ENCODE results near the gene LAP3.

LAP3 gene

GRCh38 chr4:17546222-17546621 is 30.8 kb upstream of the LAP3 start:
- Histone ChIP-seq H3K4me1 (ENCODE audit: control insufficient read depth, insufficient read depth, low read length) (peaks cover 10% of the 10 kb centered on the region), H3K9me3 (ENCODE audit: control insufficient read depth, insufficient read depth, low read length) (no peaks in the 10 kb centered on the region), H3K4me3 (ENCODE audit: low read depth, low read length) (no peak overlapping the region), H3K27me3 (ENCODE audit: control insufficient read depth, insufficient read depth, low read length) (peaks cover 10% of the 10 kb centered on the region; the same call in 1 of the 2 replicates), H3K9ac (ENCODE audit: low read depth, low read length) (no peak overlapping the region), H3K27ac (ENCODE audit: low read depth, low read length) (no peak overlapping the region), H3K36me3 (ENCODE audit: control insufficient read depth, insufficient read depth, low read length) (no peaks in the 10 kb centered on the region)

DNA sequence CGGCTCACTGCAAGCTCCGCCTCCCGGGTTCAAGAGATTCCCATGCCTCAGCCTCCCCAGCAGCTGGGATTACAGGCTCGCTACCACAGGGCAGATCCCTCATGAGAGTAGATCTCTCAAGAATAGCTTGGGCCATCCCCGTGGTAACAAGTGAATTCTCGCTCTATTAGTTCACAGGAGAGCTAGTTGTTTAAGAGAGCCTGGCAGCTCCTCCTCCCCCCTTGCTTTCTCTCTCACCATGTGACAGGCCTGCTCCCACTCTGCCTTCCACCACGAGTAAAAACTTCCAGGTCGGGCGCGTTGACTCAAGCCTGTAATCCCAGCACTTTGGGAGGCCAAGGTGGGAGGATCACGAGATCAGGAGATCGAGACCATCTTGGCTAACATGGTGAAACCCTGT is 30.3 kb upstream of the LAP3 start:
- Histone ChIP-seq H3K27me3 (ENCODE audit: control insufficient read depth, insufficient read depth, low read length) (peaks cover 10% of the 10 kb centered on the region; the same call in 1 of the 2 replicates), H3K9ac (ENCODE audit: low read depth, low read length) (no peak overlapping the region), H3K27ac (ENCODE audit: low read depth, low read length) (no peak overlapping the region), H3K9me3 (ENCODE audit: control insufficient read depth, insufficient read depth, low read length) (no peaks in the 10 kb centered on the region), H3K36me3 (ENCODE audit: control insufficient read depth, insufficient read depth, low read length) (no peaks in the 10 kb centered on the region), H3K4me1 (ENCODE audit: control insufficient read depth, insufficient read depth, low read length) (peaks cover 10% of the 10 kb centered on the region), H3K4me3 (ENCODE audit: low read depth, low read length) (no peak overlapping the region)

DNA sequence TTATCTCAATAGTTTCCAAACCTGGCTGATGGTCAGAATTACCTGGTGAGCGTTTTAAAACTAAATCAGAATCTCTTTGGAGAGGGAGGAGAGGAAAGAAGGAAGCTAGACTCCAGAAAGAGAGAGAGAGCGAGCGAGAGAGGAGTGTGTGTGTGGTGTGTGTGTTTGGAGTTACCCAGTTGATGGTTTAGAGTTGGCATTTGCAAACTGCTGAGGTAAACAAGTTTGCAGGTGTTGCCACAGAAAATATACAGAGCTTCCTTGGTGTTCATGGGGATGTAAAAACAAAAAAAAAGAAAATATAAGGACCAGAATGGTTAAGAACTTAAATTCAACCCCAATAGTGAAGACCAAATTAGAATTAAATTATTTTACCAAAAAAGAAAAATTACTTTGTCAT is 26.4 kb upstream of the LAP3 start:
- Histone ChIP-seq H3K4me3 (ENCODE audit: low read depth, low read length) (no peak overlapping the region), H3K9ac (ENCODE audit: low read depth, low read length) (no peak overlapping the region)

GRCh38 chr4:17552427-17552826 is 24.6 kb upstream of the LAP3 start:
- Histone ChIP-seq H3K27me3 (ENCODE audit: control insufficient read depth, insufficient read depth, low read length) (no peaks in the 10 kb centered on the region), H3K36me3 (ENCODE audit: control insufficient read depth, insufficient read depth, low read length) (no peaks in the 10 kb centered on the region), H3K9ac (ENCODE audit: low read depth, low read length) (no peak overlapping the region), H3K27ac (ENCODE audit: low read depth, low read length) (no peak overlapping the region), H3K4me1 (ENCODE audit: control insufficient read depth, insufficient read depth, low read length) (no peaks in the 10 kb centered on the region), H3K4me3 (ENCODE audit: low read depth, low read length) (no peak overlapping the region), H3K9me3 (ENCODE audit: control insufficient read depth, insufficient read depth, low read length) (no peaks in the 10 kb centered on the region)

More for the DNA sequence above, 26.4 kb upstream of the LAP3 start:
- no peaks in the 10 kb centered on the region for H3K36me3 ChIP-seq (ENCODE audit: control insufficient read depth, insufficient read depth, low read length)
- no peak overlapping the region for H3K27ac ChIP-seq (ENCODE audit: low read depth, low read length)
- H3K4me1 ChIP-seq (ENCODE audit: control insufficient read depth, insufficient read depth, low read length) = no peaks in the 10 kb centered on the region
- no peaks in the 10 kb centered on the region for H3K9me3 ChIP-seq (ENCODE audit: control insufficient read depth, insufficient read depth, low read length)
- H3K27me3 ChIP-seq (ENCODE audit: control insufficient read depth, insufficient read depth, low read length) = peaks cover 8% of the 10 kb centered on the region; the same call in 1 of the 2 replicates

- no peaks in the 10 kb centered on the region for H3K9me3 ChIP-seq (ENCODE audit: control insufficient read depth, insufficient read depth, low read length)
- H3K36me3 ChIP-seq (ENCODE audit: control insufficient read depth, insufficient read depth, low read length) = no peaks in the 10 kb centered on the region
- H3K9ac ChIP-seq (ENCODE audit: low read depth, low read length) = no peak overlapping the region
- H3K4me1 ChIP-seq (ENCODE audit: control insufficient read depth, insufficient read depth, low read length) = no peaks in the 10 kb centered on the region
- no peaks in the 10 kb centered on the region for H3K27me3 ChIP-seq (ENCODE audit: control insufficient read depth, insufficient read depth, low read length)
- H3K4me3 ChIP-seq (ENCODE audit: low read depth, low read length) = no peak overlapping the region
- no peak overlapping the region for H3K27ac ChIP-seq (ENCODE audit: low read depth, low read length)
Observed at GRCh38 chr4:17554568-17554967, 22.4 kb upstream of the LAP3 start.

DNA sequence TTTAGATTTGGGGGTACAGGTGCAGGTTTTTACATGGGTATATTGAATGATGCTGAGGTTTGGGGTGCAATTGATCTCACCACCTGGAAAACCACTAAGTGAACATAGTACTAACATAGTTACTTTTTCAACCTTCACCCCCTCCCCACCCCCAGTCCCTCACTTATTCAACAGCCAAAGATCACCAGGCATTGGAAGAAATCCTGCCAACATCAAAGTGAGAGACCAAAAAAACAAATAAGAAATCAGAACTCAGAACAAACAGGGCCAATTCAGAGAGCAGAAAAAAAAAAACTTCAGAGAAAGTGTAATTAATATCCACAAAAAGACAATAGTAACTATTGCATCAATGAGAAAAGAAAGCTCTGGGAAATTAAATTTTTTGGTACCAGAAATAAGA is 20.5 kb upstream of the LAP3 start:
- Histone ChIP-seq H3K36me3 (ENCODE audit: control insufficient read depth, insufficient read depth, low read length) (no peaks in the 10 kb centered on the region), H3K9ac (ENCODE audit: low read depth, low read length) (no peak overlapping the region), H3K9me3 (ENCODE audit: control insufficient read depth, insufficient read depth, low read length) (no peaks in the 10 kb centered on the region), H3K4me1 (ENCODE audit: control insufficient read depth, insufficient read depth, low read length) (no peaks in the 10 kb centered on the region), H3K27me3 (ENCODE audit: control insufficient read depth, insufficient read depth, low read length) (no peaks in the 10 kb centered on the region), H3K27ac (ENCODE audit: low read depth, low read length) (no peak overlapping the region), H3K4me3 (ENCODE audit: low read depth, low read length) (no peak overlapping the region)

DNA sequence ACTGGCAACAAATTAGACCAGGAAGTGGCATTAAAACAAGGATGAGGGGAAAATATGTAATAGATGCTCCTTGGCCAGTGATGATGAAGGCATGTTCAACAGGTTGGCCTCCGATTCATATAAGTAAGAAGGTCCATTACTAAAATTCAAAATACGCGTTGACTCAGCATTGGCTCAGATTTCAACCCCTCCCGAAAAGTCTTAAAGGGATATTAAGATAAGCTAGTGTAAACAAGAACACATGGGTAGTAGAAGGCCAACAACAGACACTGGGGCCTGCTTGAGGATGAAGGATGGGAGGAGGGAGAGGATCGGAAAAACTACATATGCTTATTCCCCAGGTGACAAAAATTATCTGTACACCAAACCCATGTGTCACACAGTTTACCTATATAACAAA is 19.1 kb upstream of the LAP3 start:
- Histone ChIP-seq H3K27ac (ENCODE audit: low read depth, low read length) (no peak overlapping the region), H3K4me1 (ENCODE audit: control insufficient read depth, insufficient read depth, low read length) (no peaks in the 10 kb centered on the region)

DNA sequence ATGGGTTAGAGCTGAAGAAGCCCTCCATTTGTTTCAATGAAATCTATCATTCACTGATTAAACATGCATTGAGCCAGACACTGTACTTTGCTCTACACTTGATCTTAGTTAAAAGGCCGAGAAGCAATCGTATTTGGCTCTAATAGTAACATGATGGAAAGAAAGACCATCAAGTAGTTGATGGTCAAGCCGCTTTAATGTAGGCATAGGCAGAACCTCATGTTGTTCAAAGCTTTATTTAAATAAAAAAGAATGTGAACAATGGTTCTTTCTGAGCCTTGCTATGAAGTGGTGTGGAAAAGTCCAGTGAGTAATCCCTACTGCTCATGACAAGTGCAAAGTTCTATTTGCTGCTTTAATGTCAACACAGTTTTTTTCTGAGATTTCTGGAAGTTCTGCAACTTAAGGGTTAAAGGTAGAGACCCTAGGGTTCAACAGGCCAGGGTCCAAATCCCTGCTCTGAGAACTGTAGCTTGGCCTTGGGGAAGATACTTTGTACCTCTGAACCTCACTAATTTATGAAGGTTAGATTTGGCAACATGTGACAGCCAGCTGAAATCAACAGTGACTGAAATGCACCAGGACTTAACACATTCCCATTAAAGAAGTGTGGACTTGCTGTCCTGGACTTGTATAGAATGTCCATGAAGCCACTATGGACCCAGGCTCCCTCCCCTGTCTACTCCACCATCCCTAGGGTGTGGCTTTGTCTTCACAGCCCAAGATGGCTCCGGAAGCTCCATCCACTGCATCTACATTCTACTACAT is 17.9 kb upstream of the LAP3 start:
- Histone ChIP-seq H3K4me1 (ENCODE audit: control insufficient read depth, insufficient read depth, low read length) (no peaks in the 10 kb centered on the region), H3K27ac (ENCODE audit: low read depth, low read length) (no peak overlapping the region), H3K27me3 (ENCODE audit: control insufficient read depth, insufficient read depth, low read length) (no peaks in the 10 kb centered on the region), H3K4me3 (ENCODE audit: low read depth, low read length) (no peak overlapping the region), H3K36me3 (ENCODE audit: control insufficient read depth, insufficient read depth, low read length) (no peaks in the 10 kb centered on the region), H3K9me3 (ENCODE audit: control insufficient read depth, insufficient read depth, low read length) (no peaks in the 10 kb centered on the region), H3K9ac (ENCODE audit: low read depth, low read length) (no peak overlapping the region)

More for the DNA sequence above, 19.1 kb upstream of the LAP3 start:
- Histone ChIP-seq H3K27me3 (ENCODE audit: control insufficient read depth, insufficient read depth, low read length) (no peaks in the 10 kb centered on the region), H3K4me3 (ENCODE audit: low read depth, low read length) (no peak overlapping the region), H3K9ac (ENCODE audit: low read depth, low read length) (no peak overlapping the region), H3K36me3 (ENCODE audit: control insufficient read depth, insufficient read depth, low read length) (no peaks in the 10 kb centered on the region), H3K9me3 (ENCODE audit: control insufficient read depth, insufficient read depth, low read length) (no peaks in the 10 kb centered on the region)

DNA sequence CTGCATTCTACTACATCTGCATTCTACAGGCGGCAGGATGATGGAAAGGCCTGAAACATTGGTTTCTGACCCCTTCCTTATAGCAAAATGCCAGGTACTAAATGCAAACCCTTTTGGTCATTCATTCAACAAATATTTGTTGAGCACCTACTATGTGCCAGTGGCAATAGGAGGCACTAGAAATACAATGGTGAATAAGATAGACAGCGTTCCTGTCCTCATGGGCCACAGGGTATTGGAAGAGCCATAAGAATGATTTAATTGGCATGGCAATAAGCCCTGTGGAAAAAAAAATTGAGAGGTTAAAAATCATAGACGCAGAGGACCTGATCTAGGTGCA is 17.3 kb upstream of the LAP3 start:
- Histone ChIP-seq H3K27ac (ENCODE audit: low read depth, low read length) (no peak overlapping the region), H3K4me1 (ENCODE audit: control insufficient read depth, insufficient read depth, low read length) (no peaks in the 10 kb centered on the region)

DNA sequence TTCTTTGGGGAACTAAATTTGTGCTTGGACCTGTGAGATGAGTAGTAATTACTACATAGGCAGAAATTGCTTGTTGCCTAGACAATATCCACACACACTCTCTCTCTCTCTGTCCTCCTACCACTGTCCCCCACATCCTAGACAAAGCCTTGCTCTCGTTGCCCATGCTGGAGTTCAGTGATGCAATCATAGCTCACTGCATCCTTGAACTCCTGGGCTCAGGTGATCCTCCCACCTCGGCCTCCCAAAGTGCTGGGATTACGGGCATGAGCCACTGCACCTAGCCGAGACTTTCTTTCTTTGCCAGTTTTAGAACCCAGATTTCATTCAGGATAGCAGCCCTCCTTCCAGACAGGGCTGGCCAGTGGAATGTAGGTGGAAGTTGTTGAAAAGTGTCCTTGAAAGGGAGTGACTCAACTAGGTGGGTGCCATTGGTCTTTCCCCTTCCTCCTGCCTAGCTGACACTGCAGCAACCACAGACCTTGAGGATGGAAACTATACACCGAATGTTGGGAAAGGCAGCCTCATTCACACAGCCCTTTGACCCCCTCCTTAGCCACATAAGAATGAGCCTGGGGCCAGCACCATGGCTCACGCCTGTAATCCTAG is 16.8 kb upstream of the LAP3 start:
- Histone ChIP-seq H3K4me3 (ENCODE audit: low read depth, low read length) (no peak overlapping the region), H3K9ac (ENCODE audit: low read depth, low read length) (no peak overlapping the region)

More for the DNA sequence above, 17.3 kb upstream of the LAP3 start:
- Histone ChIP-seq H3K9me3 (ENCODE audit: control insufficient read depth, insufficient read depth, low read length) (no peaks in the 10 kb centered on the region), H3K9ac (ENCODE audit: low read depth, low read length) (no peak overlapping the region), H3K27me3 (ENCODE audit: control insufficient read depth, insufficient read depth, low read length) (no peaks in the 10 kb centered on the region), H3K4me3 (ENCODE audit: low read depth, low read length) (no peak overlapping the region), H3K36me3 (ENCODE audit: control insufficient read depth, insufficient read depth, low read length) (no peaks in the 10 kb centered on the region)

DNA sequence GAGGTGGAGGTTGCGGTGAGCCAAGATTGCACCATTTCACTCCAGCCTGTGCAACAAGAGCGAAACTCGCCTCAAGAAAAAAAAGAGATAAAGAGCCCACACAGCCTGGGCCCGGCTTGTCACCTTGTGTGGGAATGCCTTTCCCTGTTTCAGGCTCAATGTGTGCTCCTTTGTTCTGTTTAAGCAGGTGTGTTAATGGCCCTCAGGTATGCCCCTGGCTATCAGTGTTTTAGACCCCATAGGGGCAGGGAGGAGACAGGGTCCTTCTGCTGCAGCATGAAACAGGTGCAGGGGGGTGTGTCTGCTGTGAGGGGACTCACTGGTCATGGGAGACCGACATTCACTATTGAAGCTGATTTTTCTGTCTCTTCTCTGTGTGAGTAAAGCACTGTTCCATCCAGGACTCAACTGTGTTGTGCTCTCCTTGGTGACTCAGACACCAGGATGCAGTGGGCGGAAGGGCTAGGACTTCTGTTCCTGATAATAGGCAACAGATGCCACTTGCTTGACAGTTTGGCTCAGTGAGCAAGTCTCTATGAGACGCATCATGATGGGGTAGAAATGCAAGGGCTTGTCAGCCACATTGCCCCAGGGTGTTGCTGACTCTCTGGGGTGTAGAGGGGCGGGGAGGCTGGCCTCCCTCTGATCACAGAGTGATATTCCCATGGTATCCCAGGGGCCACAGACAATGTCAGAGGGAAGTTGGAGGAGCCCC is 15.6 kb upstream of the LAP3 start:
- Histone ChIP-seq H3K36me3 (ENCODE audit: control insufficient read depth, insufficient read depth, low read length) (no peaks in the 10 kb centered on the region), H3K4me1 (ENCODE audit: control insufficient read depth, insufficient read depth, low read length) (no peaks in the 10 kb centered on the region), H3K4me3 (ENCODE audit: low read depth, low read length) (no peak overlapping the region), H3K27me3 (ENCODE audit: control insufficient read depth, insufficient read depth, low read length) (no peaks in the 10 kb centered on the region), H3K27ac (ENCODE audit: low read depth, low read length) (no peak overlapping the region), H3K9ac (ENCODE audit: low read depth, low read length) (no peak overlapping the region), H3K9me3 (ENCODE audit: control insufficient read depth, insufficient read depth, low read length) (no peaks in the 10 kb centered on the region)

More for the DNA sequence above, 16.8 kb upstream of the LAP3 start:
- H3K4me1 ChIP-seq (ENCODE audit: control insufficient read depth, insufficient read depth, low read length) = no peaks in the 10 kb centered on the region
- no peak overlapping the region for H3K27ac ChIP-seq (ENCODE audit: low read depth, low read length)
- no peaks in the 10 kb centered on the region for H3K9me3 ChIP-seq (ENCODE audit: control insufficient read depth, insufficient read depth, low read length)
- H3K27me3 ChIP-seq (ENCODE audit: control insufficient read depth, insufficient read depth, low read length) = no peaks in the 10 kb centered on the region
- H3K36me3 ChIP-seq (ENCODE audit: control insufficient read depth, insufficient read depth, low read length) = no peaks in the 10 kb centered on the region

Data from HUES48 (cell line).